ENCODE data around the gene ARHGAP26.
A peak's percentile ranks its signal among the peaks of the same experiment; 100 is the strongest.

The ARHGAP26 gene

GRCh38 chr5:143207563-143208364 is 437.6 kb downstream of the ARHGAP26 start:
- H3K9ac ChIP-seq, result no peak overlapping the region
- no peak overlapping the region for H3K4me3 ChIP-seq (IDR thresholded peaks at IDR 0.05; ENCODE audit: insufficient read depth, low read depth, low read length)
- H3K4me2 ChIP-seq, result no peak overlapping the region
- H2AFZ ChIP-seq (ENCODE audit: low read depth), result no peak overlapping the region
- no peaks in the 10 kb centered on the region for H4K20me1 ChIP-seq (ENCODE audit: insufficient read depth)
- no peaks in the 10 kb centered on the region for H3K79me2 ChIP-seq (ENCODE audit: insufficient read depth, low read depth)
- H3K4me1 ChIP-seq (ENCODE audit: low read depth, poor library complexity, severe bottlenecking), result peaks cover 66% of the 10 kb centered on the region
- H3K27ac ChIP-seq, result no peak overlapping the region
- H3K36me3 ChIP-seq (ENCODE audit: insufficient read depth), result no peaks in the 10 kb centered on the region
- TF ChIP-seq CTCF (conservative IDR thresholded peaks at IDR 0.05; ENCODE audit: low read depth, low read length), result no peak
- no peaks in the 10 kb centered on the region for H3K27me3 ChIP-seq (ENCODE audit: insufficient read depth, low read depth)

DNA sequence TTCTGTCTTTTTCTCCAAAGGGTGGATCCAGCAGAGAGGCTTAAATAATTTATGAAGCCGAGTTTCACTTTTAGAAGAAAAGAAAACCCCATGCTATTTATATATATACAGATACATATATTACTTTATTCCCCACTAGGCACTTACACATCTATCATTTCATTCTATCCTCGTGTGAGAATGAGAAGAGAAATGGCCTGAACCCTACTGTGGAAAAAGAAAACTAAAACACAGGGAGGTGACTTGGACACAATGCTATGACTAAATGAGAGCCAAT is 438.1 kb downstream of the ARHGAP26 start:
- Histone ChIP-seq H2AFZ (ENCODE audit: low read depth) (no peak overlapping the region), H3K27ac (no peak overlapping the region)

DNA sequence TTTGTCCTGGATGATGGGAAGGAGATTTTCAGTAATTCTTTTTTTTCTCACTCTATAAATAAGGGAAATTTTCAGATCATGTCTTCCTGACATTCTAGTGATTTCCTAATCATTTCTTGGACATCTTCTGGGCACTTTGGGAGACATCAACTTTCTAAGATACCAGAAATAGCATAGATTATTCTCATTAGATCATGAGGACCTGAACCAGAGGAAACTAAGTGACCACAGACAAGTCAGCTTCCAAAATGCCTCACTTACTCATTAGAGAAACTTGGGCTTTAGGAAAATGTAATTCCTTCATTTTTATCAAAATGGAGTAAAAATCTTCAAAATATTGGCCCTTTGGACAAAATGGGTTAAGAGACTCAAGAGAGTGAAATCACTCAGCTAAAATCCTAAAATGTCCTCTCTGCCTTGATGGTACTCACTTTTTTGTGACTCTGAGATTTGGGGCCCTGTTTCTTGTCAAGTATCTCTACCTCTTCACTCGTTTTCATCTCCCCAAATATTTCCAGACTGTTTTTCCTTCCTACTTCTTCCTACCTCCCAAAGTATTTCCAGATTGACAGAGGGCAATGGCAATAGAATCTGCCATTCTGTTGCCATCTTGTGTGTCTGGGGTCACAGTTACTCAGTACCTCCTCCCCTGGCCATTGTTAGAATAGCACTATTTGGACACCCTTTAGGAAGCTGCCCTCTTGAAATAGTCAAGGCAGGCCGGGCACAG is 438.8 kb downstream of the ARHGAP26 start:
- H3K27ac ChIP-seq, result no peak overlapping the region
- H3K27me3 ChIP-seq (ENCODE audit: insufficient read depth, low read depth), result no peaks in the 10 kb centered on the region
- no peaks in the 10 kb centered on the region for H3K36me3 ChIP-seq (ENCODE audit: insufficient read depth)
- H3K4me2 ChIP-seq, result no peak overlapping the region
- H3K9ac ChIP-seq, result no peak overlapping the region
- TF ChIP-seq CTCF (conservative IDR thresholded peaks at IDR 0.05; ENCODE audit: low read depth, low read length), result peak; percentile 39; the same call in 1 of the 2 replicates
- H3K79me2 ChIP-seq (ENCODE audit: insufficient read depth, low read depth), result no peaks in the 10 kb centered on the region
- H4K20me1 ChIP-seq (ENCODE audit: insufficient read depth), result no peaks in the 10 kb centered on the region
- peaks cover 78% of the 10 kb centered on the region for H3K4me1 ChIP-seq (ENCODE audit: low read depth, poor library complexity, severe bottlenecking)
- H2AFZ ChIP-seq (ENCODE audit: low read depth), result no peak overlapping the region
- H3K4me3 ChIP-seq (IDR thresholded peaks at IDR 0.05; ENCODE audit: insufficient read depth, low read depth, low read length), result no peak overlapping the region

More for the DNA sequence above, 438.1 kb downstream of the ARHGAP26 start:
- H3K27me3 ChIP-seq (ENCODE audit: insufficient read depth, low read depth), result no peaks in the 10 kb centered on the region
- H3K4me1 ChIP-seq (ENCODE audit: low read depth, poor library complexity, severe bottlenecking), result peaks cover 71% of the 10 kb centered on the region
- H3K9ac ChIP-seq, result no peak overlapping the region
- H3K36me3 ChIP-seq (ENCODE audit: insufficient read depth), result no peaks in the 10 kb centered on the region
- H4K20me1 ChIP-seq (ENCODE audit: insufficient read depth), result no peaks in the 10 kb centered on the region
- TF ChIP-seq CTCF (conservative IDR thresholded peaks at IDR 0.05; ENCODE audit: low read depth, low read length), result no peak
- H3K4me2 ChIP-seq, result no peak overlapping the region
- H3K4me3 ChIP-seq (IDR thresholded peaks at IDR 0.05; ENCODE audit: insufficient read depth, low read depth, low read length), result no peak overlapping the region
- no peaks in the 10 kb centered on the region for H3K79me2 ChIP-seq (ENCODE audit: insufficient read depth, low read depth)

GRCh38 chr5:143209881-143210395 is 439.8 kb downstream of the ARHGAP26 start:
- Histone ChIP-seq H3K4me3 (IDR thresholded peaks at IDR 0.05; ENCODE audit: insufficient read depth, low read depth, low read length) (no peak overlapping the region), H4K20me1 (ENCODE audit: insufficient read depth) (no peaks in the 10 kb centered on the region), H2AFZ (ENCODE audit: low read depth) (no peak overlapping the region), H3K4me2 (no peak overlapping the region), H3K27ac (no peak overlapping the region), H3K4me1 (ENCODE audit: low read depth, poor library complexity, severe bottlenecking) (peaks cover 79% of the 10 kb centered on the region), H3K36me3 (ENCODE audit: insufficient read depth) (no peaks in the 10 kb centered on the region), H3K27me3 (ENCODE audit: insufficient read depth, low read depth) (no peaks in the 10 kb centered on the region), H3K9ac (no peak overlapping the region), H3K79me2 (ENCODE audit: insufficient read depth, low read depth) (no peaks in the 10 kb centered on the region)
- TF ChIP-seq CTCF (conservative IDR thresholded peaks at IDR 0.05; ENCODE audit: low read depth, low read length), result no peak
